SU-DHL-6 (cell line): ENCODE measurements around the gene GRIN2A.

Experiments used
- H2AFZ ChIP-seq: fragments of 200-600 bp; sonication (generic); 2 replicates; pipeline ENCODE4 v1.6.1; 2014; ENCODE audit warnings: low read depth, mild to moderate bottlenecking, moderate library complexity, mixed read lengths, antibody characterized with exemption, low read length; ENCODE audit not compliant: severe bottlenecking
- H3F3A ChIP-seq: fragments of 200-600 bp; shearing (Covaris generic); 2 replicates; pipeline ENCODE4 v1.6.0; 2016; ENCODE audit warnings: antibody characterized with exemption, mild to moderate bottlenecking; ENCODE audit not compliant: insufficient read depth
- H3K27ac ChIP-seq: fragments of 200-600 bp; sonication (generic); 2 replicates; pipeline ENCODE4 v1.5.1; 2016; ENCODE audit warnings: low read depth, mild to moderate bottlenecking, low read length, moderate library complexity, mixed read lengths
- H3K27me3 ChIP-seq: fragments of 200-600 bp; sonication (generic), shearing (Covaris generic); 2 replicates; pipeline ENCODE4 v1.6.0; 2014; ENCODE audit warnings: mild to moderate bottlenecking, low read length
- H3K36me3 ChIP-seq: fragments of 200-600 bp; sonication (generic); 2 replicates; pipeline ENCODE4 v1.6.1; 2014; ENCODE audit warnings: mild to moderate bottlenecking, low read length, mixed read lengths
- H3K4me2 ChIP-seq: fragments of 300-600, 200-600 bp; shearing (Covaris generic), sonication (generic); 2 replicates; pipeline ENCODE4 v1.6.0; 2014; ENCODE audit warnings: low read length, low read depth, mild to moderate bottlenecking; ENCODE audit not compliant: poor library complexity, severe bottlenecking
- H3K4me3 ChIP-seq: fragments of 200-600 bp; sonication (generic); 2 replicates; pipeline ENCODE4 v1.5.1; 2014; ENCODE audit warnings: antibody characterized with exemption, low read length, mild to moderate bottlenecking, mixed read lengths; ENCODE audit not compliant: insufficient read depth, poor library complexity, severe bottlenecking
- H3K79me2 ChIP-seq: fragments of 200-600 bp; sonication (generic); 2 replicates; pipeline ENCODE4 v1.6.1; 2014; ENCODE audit warnings: mild to moderate bottlenecking, low read length, moderate library complexity; ENCODE audit not compliant: insufficient read depth
- H3K9ac ChIP-seq: fragments of 200-600 bp; sonication (generic); 2 replicates; pipeline ENCODE4 v1.7.0; 2014; ENCODE audit warnings: mild to moderate bottlenecking, low read length
- H3K9me2 ChIP-seq: fragments of 200-600 bp; sonication (generic); replicated peaks from 2 replicates; pipeline ENCODE4 v1.6.1; 2014; ENCODE audit warnings: low read length; ENCODE audit not compliant: insufficient read depth
- H3K9me3 ChIP-seq: fragments of 200-600 bp; sonication (generic); 2 replicates; pipeline ENCODE4 v1.6.1; 2014; ENCODE audit warnings: low read length, mixed read lengths; ENCODE audit not compliant: insufficient read depth
- H4K20me1 ChIP-seq: fragments of 200-600 bp; sonication (generic); 2 replicates; pipeline ENCODE4 v1.6.1; 2014; ENCODE audit warnings: low read depth, mild to moderate bottlenecking, antibody characterized with exemption, low read length, moderate library complexity, mixed read lengths
- EZH2phosphoT487 ChIP-seq: fragments of 200-600 bp; sonication (generic), shearing (Covaris generic); conservative IDR thresholded peaks from 2 replicates; pipeline ENCODE4 v1.6.1; 2018; ENCODE audit warnings: mild to moderate bottlenecking, antibody characterized with exemption, low read length, moderate library complexity, mixed read lengths
- TF ChIP-seq, protein P1 (sequence below): fragments of 200-600 bp; sonication (generic); IDR thresholded peaks from one replicate; pipeline ENCODE4 v1.5.1; 2017; ENCODE audit warnings: antibody characterized with exemption, mild to moderate bottlenecking, low read length, moderate library complexity; ENCODE audit not compliant: insufficient read depth, poor library complexity, severe bottlenecking

Gene GRIN2A

DNA sequence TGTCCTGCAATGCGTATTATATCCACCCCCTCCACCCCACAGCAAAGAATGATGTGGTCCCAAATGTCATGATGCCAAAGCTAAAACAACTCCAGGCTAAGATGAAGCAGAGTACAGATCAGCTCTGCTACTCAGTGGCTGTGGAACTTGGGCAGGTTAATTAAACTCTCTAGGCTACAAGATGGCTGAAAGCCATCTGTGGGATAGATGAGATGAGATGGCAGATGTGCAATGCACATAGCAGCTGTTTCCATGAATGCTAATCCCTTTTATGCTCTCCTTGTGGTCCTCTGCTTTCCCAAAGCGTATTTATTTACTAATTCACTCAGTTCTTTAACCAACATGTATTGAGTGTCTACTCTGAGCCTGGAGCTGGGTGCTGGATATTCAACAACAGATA is 114.4 kb downstream of the GRIN2A start:
- Histone ChIP-seq H3K79me2 (no peaks in the 10 kb centered on the region), H3F3A (no peaks in the 10 kb centered on the region), H3K9ac (no peak overlapping the region), H3K36me3 (no peaks in the 10 kb centered on the region), H4K20me1 (no peaks in the 10 kb centered on the region), H3K27me3 (no peaks in the 10 kb centered on the region), H3K4me2 (no peak overlapping the region), H3K9me3 (no peaks in the 10 kb centered on the region), H3K4me3 (no peak overlapping the region), H3K9me2 (no peaks in the 10 kb centered on the region), H3K27ac (no peak overlapping the region), H2AFZ (no peak overlapping the region)
- no peak for TF ChIP-seq EZH2phosphoT487
- TF ChIP-seq, protein P1, sequence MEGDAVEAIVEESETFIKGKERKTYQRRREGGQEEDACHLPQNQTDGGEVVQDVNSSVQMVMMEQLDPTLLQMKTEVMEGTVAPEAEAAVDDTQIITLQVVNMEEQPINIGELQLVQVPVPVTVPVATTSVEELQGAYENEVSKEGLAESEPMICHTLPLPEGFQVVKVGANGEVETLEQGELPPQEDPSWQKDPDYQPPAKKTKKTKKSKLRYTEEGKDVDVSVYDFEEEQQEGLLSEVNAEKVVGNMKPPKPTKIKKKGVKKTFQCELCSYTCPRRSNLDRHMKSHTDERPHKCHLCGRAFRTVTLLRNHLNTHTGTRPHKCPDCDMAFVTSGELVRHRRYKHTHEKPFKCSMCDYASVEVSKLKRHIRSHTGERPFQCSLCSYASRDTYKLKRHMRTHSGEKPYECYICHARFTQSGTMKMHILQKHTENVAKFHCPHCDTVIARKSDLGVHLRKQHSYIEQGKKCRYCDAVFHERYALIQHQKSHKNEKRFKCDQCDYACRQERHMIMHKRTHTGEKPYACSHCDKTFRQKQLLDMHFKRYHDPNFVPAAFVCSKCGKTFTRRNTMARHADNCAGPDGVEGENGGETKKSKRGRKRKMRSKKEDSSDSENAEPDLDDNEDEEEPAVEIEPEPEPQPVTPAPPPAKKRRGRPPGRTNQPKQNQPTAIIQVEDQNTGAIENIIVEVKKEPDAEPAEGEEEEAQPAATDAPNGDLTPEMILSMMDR, result no peak

DNA sequence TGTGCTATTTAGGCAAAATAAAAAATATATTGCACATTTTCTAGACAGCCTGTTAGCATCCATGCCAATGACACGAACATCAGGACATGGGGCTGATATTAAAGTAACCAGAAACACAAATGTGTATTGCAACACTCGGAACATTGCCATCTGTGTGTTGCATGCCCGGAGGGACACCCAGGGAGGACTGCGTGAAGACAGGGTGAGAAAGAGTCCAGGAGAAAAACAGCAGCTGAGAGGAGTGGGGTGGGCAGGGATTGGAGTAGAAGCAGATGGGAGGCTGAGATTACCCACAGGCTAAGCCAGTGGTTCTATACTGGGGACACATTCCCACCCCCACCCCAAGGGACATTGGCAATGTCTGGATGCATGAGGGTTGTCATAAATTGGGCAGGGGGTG is 114.8 kb downstream of the GRIN2A start:
- no peak overlapping the region for H3K9ac ChIP-seq
- no peaks in the 10 kb centered on the region for H3K9me2 ChIP-seq
- no peaks in the 10 kb centered on the region for H4K20me1 ChIP-seq
- no peaks in the 10 kb centered on the region for H3K9me3 ChIP-seq
- H3K27ac ChIP-seq, result no peak overlapping the region
- no peaks in the 10 kb centered on the region for H3F3A ChIP-seq
- no peak overlapping the region for H3K4me3 ChIP-seq
- no peaks in the 10 kb centered on the region for H3K79me2 ChIP-seq
- H2AFZ ChIP-seq, result no peak overlapping the region
- H3K27me3 ChIP-seq, result no peaks in the 10 kb centered on the region
- TF ChIP-seq, protein P1, result no peak
- no peak for TF ChIP-seq EZH2phosphoT487
- no peaks in the 10 kb centered on the region for H3K36me3 ChIP-seq
- H3K4me2 ChIP-seq, result no peak overlapping the region

DNA sequence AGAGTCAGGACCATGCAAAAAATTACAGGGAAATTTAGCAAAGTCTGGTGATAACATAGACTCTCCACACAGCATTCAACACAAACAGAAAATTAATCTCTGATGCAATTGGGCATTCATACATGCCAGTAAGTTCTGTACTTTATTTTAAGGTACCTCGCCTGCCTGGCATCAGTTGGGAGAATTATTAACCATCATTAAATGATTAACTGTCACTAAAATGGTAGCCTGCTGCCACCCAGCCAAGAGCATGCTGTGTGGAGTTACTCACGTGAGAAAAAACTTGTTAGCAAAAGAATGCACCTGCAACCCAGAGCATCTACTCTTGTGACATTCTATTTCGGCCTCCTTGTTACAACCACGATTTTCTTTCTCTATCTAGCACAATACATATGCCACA is 117.2 kb downstream of the GRIN2A start:
- H4K20me1 ChIP-seq, result no peaks in the 10 kb centered on the region
- no peaks in the 10 kb centered on the region for H3K9me2 ChIP-seq
- H3K4me2 ChIP-seq, result no peak overlapping the region
- H3K27me3 ChIP-seq, result no peaks in the 10 kb centered on the region
- no peak overlapping the region for H3K4me3 ChIP-seq
- H3K9ac ChIP-seq, result no peak overlapping the region
- TF ChIP-seq EZH2phosphoT487, result no peak
- TF ChIP-seq, protein P1, result no peak
- H3F3A ChIP-seq, result no peaks in the 10 kb centered on the region
- no peaks in the 10 kb centered on the region for H3K79me2 ChIP-seq
- H3K36me3 ChIP-seq, result no peaks in the 10 kb centered on the region
- no peak overlapping the region for H3K27ac ChIP-seq
- no peak overlapping the region for H2AFZ ChIP-seq
- H3K9me3 ChIP-seq, result no peaks in the 10 kb centered on the region

DNA sequence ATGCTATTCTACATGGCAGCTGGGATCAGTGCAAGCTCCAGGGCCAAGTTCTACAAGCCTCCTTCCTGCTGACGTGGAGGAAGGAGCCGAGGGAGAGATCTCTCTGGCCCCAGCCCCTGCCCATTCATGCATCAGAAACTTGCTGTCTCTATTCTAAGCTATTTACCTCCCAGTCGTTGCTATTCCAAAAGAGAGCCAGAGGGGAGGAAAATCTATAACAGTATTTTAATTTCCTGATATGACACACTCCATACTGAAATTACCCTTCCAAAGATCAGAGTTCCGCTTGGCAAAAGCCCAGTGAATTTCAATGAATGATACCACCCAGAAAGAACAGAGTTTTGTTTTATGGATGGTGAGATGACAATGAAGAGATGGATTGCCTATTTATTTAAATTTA is 133.4 kb downstream of the GRIN2A start:
- Histone ChIP-seq H3K36me3 (no peaks in the 10 kb centered on the region), H2AFZ (no peak overlapping the region), H3K9ac (no peak overlapping the region), H4K20me1 (no peaks in the 10 kb centered on the region), H3K27me3 (no peaks in the 10 kb centered on the region), H3K9me3 (no peaks in the 10 kb centered on the region), H3K4me3 (no peak overlapping the region), H3K9me2 (no peaks in the 10 kb centered on the region), H3F3A (no peaks in the 10 kb centered on the region), H3K79me2 (no peaks in the 10 kb centered on the region), H3K4me2 (no peak overlapping the region), H3K27ac (no peak overlapping the region)
- TF ChIP-seq, protein P1, result no peak
- TF ChIP-seq EZH2phosphoT487, result no peak
